ENCODE results near the gene PBX1.

The PBX1 gene

DNA sequence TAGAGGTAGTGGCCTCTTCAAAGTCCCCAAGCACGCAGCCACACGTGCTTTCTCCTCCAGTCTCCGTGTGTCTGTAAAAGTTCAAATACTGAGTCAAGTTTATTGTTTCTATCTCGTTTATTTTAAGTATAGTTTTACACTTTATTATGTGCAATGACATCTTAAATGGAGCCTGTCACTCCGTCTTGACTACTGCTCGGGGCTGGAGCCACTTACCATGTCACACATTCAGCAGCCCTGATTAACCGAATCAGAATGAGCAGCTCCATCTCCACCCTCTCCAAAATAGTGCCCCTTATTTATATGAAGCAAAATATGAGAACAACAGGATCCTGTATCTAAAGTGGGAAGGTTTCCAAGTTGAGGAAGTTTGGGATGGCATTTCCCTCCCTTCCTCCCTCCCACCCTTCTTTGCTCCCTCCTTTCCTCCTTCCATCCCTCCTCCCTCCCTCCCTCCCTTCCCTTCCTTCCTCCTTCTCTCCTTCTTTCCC lies 201.0 kb downstream of the PBX1 start:
- DNase-seq (ENCODE audit: extremely low read depth, low read depth): no peak

DNA sequence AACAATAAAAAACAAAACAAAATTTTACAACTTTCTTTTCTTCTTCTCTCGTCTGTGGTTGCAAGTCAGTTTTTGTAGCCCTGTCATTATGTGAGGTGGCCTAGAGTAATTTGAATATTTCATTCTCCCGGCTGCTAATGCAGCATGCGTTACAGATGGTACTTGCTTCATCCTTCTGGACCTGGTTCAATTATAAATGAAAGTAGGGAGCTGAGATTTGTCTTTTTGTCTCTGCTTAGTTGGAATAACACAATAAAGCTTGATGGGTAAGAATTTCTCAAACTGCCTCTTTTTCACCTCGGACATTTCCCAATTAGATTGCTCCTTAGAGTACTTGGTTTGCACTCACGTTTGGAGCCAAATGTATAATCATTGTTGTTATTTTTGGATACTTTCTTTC lies 201.6 kb downstream of the PBX1 start:
- TF ChIP-seq, protein P1, sequence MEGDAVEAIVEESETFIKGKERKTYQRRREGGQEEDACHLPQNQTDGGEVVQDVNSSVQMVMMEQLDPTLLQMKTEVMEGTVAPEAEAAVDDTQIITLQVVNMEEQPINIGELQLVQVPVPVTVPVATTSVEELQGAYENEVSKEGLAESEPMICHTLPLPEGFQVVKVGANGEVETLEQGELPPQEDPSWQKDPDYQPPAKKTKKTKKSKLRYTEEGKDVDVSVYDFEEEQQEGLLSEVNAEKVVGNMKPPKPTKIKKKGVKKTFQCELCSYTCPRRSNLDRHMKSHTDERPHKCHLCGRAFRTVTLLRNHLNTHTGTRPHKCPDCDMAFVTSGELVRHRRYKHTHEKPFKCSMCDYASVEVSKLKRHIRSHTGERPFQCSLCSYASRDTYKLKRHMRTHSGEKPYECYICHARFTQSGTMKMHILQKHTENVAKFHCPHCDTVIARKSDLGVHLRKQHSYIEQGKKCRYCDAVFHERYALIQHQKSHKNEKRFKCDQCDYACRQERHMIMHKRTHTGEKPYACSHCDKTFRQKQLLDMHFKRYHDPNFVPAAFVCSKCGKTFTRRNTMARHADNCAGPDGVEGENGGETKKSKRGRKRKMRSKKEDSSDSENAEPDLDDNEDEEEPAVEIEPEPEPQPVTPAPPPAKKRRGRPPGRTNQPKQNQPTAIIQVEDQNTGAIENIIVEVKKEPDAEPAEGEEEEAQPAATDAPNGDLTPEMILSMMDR (IDR thresholded peaks at IDR 0.05; ENCODE audit: low read depth, low read length): no peak
- DNase-seq (ENCODE audit: extremely low read depth, low read depth): no peak

More for the DNA sequence above, 201.0 kb downstream of the PBX1 start:
- TF ChIP-seq, protein P1 (IDR thresholded peaks at IDR 0.05; ENCODE audit: low read depth, low read length): no peak

DNA sequence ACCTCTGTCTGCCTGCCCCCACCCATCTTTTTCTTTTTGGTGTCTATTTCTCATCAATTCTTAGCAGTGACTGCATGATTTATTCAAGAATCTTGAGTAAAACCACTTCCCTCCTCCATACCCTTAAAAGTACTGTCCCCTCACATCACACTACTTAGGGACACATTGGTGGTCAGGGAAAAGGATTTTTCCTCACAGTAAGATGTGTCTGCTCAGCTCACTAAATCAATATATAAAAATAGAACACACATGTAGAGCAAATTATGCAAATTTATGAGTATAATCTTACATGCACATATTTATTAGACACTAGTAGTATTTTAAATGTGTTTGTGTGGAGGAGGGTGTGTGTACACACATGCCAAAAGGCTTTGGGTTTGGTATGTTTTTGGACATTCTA lies 202.0 kb downstream of the PBX1 start:
- DNase-seq (ENCODE audit: extremely low read depth, low read depth): no peak
- TF ChIP-seq, protein P1 (IDR thresholded peaks at IDR 0.05; ENCODE audit: low read depth, low read length): no peak

DNA sequence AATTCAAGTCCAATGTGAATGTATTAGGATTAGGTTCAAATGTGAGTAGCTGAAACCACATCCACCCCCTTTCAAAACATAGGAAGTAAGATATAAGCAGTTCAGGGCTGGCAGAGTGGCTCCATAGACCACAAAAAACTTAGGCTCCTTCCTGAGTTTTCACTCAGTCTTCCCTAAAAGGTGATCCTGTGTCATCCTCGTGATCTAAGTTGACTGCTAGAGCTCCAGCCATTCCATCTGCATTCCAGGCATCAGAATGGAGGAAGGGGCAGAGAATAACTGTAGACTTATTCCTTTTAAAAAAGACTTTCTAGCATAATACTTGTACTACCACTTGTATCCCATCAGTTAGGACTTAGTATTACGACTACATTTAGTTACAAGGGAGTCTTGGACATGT lies 204.1 kb downstream of the PBX1 start:
- no peak for DNase-seq (ENCODE audit: extremely low read depth, low read depth)
- TF ChIP-seq, protein P1 (IDR thresholded peaks at IDR 0.05; ENCODE audit: low read depth, low read length): no peak

DNA sequence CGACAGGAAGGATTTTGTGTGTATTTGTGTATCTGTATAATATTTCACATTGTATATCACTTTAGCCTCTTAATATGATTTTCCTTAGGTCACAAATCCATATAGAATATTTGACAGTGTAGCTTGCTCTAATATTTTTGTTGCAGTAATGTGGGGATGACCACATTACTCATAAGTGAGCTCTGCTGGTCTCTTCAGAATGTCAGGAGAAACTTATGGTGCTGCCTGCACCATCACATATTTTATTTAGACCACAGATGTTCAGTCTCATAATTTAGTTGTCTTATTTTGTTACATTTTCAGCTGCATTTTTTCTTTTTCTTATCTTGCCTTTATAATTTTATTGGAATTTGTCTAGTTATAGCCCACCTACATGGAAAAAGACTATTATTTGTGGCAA lies 205.3 kb downstream of the PBX1 start:
- TF ChIP-seq, protein P1 (IDR thresholded peaks at IDR 0.05; ENCODE audit: low read depth, low read length): no peak
- DNase-seq (ENCODE audit: extremely low read depth, low read depth): no peak

DNA sequence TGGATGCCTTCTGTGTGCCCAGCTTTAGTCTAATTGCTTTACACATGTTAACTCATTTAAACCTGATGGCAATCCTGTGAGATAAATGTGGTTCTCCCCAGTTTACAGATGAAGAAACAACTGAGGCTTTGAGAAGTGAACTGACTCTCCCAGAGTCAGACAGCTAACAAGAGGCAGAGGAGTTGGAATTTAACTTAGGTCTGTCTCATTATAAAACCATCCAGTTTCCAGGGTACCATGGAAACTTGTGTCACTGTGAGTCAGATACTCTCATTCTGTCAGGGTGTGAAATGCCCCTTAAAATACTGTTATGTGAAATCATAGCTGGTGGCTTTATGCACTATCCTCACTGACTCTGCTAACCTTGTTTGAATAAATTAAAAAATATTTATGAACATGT lies 206.6 kb downstream of the PBX1 start:
- TF ChIP-seq, protein P1 (IDR thresholded peaks at IDR 0.05; ENCODE audit: low read depth, low read length): no peak
- DNase-seq (ENCODE audit: extremely low read depth, low read depth): peak; percentile 35

DNA sequence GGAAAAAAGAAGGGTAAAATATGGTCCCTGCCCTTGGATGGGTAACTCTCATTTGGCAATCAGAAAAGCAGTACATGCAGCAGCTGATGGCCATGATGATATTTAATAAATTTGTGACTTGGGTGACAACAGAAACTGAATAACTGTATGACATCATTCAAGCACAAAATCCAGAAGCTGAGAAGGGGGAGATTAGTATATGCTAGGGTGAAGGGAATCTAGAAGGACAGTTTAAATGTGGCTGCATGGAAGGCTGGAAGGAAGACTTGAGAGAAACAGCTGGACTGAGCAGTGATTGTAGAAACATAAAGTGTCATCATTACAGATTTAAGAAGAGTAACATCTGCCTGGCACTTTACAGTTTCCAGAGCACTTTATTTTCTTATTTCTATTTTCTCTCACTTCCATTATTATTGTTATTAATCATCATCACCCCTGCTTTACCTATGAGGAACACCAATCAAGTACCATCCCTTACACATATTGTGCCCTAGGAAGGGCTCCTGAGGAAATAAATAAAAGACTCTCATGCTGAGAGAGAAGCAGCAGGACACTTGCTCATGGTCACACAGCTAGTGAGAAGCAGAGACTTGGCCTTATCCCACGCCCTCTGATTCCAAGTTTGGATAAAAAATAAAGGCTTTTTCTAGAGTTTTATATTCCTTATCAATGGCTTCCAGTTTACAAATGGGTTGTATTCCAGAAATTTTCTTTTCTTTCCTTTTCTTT lies 207.2 kb downstream of the PBX1 start:
- TF ChIP-seq, protein P1 (IDR thresholded peaks at IDR 0.05; ENCODE audit: low read depth, low read length): no peak
- DNase-seq (ENCODE audit: extremely low read depth, low read depth): no peak

All from AG09319 (cell line).